Kidney epithelial cell (primary cell): ENCODE results near the gene TM4SF18. TPM values are rescaled to one million over a fixed set of nuclear protein-coding genes. Genes with fewer than 3 reads are reported as not detected.

Experiments used
- DNase-seq: peaks from one replicate; pipeline ENCODE4 v3.0.0-alpha.2; 2010; ENCODE audit warnings: low read depth
- H3K27me3 ChIP-seq: 2 replicates; pipeline ENCODE4 v1.6.0; 2011; ENCODE audit warnings: low read length; ENCODE audit not compliant: control insufficient read depth, insufficient read depth
- H3K36me3 ChIP-seq: 2 replicates; pipeline ENCODE4 v1.5.1; 2011; ENCODE audit warnings: low read length; ENCODE audit not compliant: control insufficient read depth, insufficient read depth
- H3K4me3 ChIP-seq: 2 replicates; pipeline ENCODE4 v1.5.1; 2011; ENCODE audit warnings: low read depth, mild to moderate bottlenecking, control low read depth, low read length
- total RNA-seq: library from RNA; depleted of rRNA; stranded (reverse); fragments of >200 nt; gene quantifications from 2 replicates; pipeline ENCODE4 v1.2.3, GENCODE V29; 2015
- TF ChIP-seq, protein P1 (sequence below): IDR thresholded peaks from 2 replicates; pipeline ENCODE4 v1.5.1; 2011; ENCODE audit warnings: mild to moderate bottlenecking, moderate library complexity, low read length, control low read depth, inconsistent platforms; ENCODE audit not compliant: insufficient read depth, poor library complexity, severe bottlenecking

TM4SF18 gene
- total RNA-seq, 1 donor from 2014 or later: not detected

DNA sequence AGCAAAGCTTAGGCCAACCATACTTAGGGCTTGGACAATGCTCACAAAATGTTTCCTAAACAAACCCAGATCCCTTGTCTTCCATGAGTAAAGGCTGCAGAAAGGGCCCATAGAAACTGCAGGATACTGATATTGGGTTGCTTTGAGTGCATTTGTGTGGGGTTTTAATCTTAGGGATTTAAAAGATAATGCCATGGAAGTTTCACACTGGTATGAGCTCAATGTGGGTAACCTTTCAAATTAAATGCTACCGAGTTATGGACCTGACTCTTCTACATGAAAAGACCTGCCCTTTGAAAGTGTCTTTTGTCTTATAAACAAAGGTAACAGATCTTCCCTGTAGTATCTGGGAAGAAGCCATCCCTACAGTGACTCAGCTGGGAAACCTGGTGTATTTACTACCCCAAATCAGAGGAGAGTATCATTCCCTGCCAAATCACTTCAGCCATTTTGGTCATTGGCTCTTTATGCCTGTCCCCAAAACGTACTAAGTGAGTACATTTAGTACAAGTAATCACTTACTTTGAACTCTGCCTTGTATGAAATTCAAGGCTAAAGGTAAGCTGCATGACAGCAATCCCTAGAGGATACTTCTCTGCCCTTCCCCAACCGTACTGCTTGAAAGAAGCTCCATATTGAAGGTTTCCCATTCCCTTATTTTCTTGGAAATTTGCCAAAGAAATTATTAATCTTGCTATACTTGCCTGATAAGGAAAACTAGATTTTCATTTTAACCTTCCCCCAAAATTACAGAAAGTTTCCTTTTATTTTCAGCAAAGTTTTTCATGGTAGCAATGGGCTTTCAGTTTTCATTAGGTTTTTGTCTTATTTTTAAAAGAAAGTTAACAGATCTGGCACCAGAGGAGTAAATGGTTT is 36.8 kb upstream of the TM4SF18 start:
- H3K4me3 ChIP-seq: no peak overlapping the region
- peaks cover 1% of the 10 kb centered on the region for H3K36me3 ChIP-seq
- TF ChIP-seq, protein P1, sequence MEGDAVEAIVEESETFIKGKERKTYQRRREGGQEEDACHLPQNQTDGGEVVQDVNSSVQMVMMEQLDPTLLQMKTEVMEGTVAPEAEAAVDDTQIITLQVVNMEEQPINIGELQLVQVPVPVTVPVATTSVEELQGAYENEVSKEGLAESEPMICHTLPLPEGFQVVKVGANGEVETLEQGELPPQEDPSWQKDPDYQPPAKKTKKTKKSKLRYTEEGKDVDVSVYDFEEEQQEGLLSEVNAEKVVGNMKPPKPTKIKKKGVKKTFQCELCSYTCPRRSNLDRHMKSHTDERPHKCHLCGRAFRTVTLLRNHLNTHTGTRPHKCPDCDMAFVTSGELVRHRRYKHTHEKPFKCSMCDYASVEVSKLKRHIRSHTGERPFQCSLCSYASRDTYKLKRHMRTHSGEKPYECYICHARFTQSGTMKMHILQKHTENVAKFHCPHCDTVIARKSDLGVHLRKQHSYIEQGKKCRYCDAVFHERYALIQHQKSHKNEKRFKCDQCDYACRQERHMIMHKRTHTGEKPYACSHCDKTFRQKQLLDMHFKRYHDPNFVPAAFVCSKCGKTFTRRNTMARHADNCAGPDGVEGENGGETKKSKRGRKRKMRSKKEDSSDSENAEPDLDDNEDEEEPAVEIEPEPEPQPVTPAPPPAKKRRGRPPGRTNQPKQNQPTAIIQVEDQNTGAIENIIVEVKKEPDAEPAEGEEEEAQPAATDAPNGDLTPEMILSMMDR: no peak
- DNase-seq: no peak
- H3K27me3 ChIP-seq: no peaks in the 10 kb centered on the region

DNA sequence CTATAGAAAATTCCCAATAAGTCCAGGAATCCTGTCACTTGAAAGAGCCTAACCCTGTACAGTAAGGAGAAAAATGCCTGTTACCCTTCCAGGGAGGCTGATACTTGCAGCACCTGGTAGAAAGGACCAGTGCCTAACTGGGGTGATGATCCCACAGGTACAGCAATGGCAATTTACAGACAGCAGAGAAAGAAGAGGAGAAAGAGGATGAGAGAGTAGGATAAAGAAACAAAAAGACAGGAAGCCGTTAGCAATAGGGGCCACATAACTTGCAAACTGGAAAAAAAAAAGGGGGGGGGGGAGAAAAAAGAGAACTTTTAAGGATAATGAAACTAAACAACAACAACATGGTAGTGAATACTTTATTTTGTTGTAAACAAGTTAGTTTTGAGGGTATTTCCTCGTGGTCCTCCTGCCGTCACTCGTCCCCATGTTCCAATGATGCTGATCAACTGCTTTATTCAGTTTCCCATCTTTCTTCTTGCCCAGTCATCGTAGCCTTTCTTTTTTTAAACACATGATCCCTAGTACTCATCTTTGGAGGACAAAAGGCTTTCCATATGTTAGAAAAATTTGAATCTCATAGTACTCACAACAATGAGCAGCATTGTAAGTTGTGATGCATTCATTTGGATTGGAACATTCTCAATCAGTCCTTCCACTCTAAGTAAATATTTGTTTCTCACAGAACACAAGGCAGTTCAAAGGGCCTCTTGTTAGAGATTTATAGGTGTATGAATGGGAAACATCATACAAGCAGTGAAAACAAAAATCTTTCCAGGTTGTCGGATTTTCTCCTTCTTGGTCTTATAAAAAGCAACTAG is 35.5 kb upstream of the TM4SF18 start:
- Histone ChIP-seq H3K36me3 (peaks cover 1% of the 10 kb centered on the region), H3K4me3 (no peak overlapping the region), H3K27me3 (no peaks in the 10 kb centered on the region)
- DNase-seq: no peak
- TF ChIP-seq, protein P1: no peak

DNA sequence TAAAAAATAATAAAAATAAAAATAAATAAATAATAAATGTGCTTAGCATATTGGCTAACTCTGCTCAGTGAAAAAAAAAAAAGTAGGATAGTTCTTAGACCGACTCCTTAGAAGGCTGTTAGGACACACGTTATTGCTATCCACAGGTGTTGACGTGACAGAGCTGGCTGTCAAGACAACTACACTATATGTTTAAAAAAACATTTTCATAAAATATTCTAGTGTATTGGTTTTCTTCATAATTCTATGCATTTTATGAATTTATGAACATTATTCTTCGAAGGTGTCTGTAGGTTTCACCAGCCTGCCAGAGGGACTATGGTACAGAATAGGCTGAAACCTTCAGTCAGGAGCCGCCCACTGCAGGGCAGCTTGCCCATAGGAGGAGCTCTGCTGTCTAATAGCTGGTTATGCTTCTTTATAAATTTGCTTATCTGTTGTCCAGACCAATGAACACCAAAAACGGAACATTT is 34.8 kb upstream of the TM4SF18 start:
- H3K4me3 ChIP-seq: no peak overlapping the region
- DNase-seq: no peak
- TF ChIP-seq, protein P1: no peak
- no peaks in the 10 kb centered on the region for H3K27me3 ChIP-seq
- peaks cover 1% of the 10 kb centered on the region for H3K36me3 ChIP-seq

DNA sequence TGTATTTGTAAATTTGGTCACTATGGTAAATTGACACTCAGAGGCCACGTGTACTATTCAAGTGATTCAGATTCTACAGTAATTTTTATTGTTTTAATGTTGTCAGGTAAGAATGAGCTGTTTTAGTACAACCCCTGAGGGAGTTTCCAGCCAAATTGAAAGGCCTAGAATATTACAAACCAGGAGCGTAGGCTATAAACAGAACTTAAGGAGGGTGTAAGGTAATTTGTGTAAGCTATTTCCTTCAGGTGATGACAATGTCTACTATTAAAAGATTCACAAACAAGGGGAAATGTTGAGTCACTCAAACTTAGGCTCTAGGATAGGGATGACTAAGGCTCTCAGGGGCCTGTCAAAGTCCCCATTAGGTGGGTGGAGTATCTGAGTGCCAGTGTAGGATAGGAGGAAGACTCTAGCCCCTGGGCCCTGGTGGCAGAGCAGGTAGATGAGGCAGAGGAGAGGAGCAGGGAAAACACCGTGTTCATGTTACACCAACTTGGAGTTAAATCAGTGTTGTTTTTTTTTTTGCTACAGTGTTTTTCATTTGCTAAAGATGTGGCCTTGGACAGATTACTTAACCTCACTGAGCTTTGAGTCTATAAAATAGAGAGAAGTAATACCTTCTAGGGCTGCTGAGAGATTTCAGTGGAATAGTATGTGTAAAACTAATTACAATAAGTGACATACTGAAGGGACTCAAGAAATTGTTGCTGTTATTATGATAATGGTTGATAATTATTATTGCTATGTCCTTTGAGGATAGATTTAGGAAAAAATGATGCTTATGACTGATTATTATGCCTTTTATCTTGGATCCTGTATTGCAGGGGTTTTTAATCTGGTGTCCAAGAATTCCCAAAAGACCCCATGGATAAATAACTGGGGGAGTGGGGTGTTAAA is 33.8 kb upstream of the TM4SF18 start:
- Histone ChIP-seq H3K27me3 (no peaks in the 10 kb centered on the region), H3K36me3 (peaks cover 1% of the 10 kb centered on the region), H3K4me3 (no peak overlapping the region)
- DNase-seq: peak; percentile 80
- TF ChIP-seq, protein P1: no peak

DNA sequence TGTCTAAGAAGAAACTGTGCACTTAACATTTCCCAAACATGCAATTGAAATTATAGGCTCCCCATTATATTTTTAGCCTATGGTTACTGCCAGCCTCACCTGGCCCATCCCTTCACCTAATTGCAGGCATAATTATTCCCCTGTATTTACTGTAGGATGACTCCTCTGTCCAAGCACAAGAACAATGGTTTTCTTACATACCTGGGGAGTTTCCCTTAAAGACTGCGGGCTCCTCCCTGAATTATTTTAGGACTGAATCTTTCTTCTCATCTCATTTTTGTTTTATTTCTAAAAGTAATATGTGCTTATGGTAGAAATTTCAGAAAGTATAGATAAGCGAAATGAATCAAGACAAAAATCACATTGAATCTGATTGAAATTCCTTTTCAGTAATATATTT is 32.6 kb upstream of the TM4SF18 start:
- no peak overlapping the region for H3K4me3 ChIP-seq
- no peaks in the 10 kb centered on the region for H3K36me3 ChIP-seq
- no peaks in the 10 kb centered on the region for H3K27me3 ChIP-seq
- TF ChIP-seq, protein P1: no peak
- DNase-seq: no peak
